Spleen (tissue), 11 donors: ENCODE data around the gene GKN1. TPM values are rescaled to one million over a fixed set of nuclear protein-coding genes. Genes with fewer than 3 reads are reported as not detected.

ENCODE experiments used
- DNase-seq: peaks from one replicate; pipeline ENCODE4 v3.0.0-alpha.2; 2020
- H3K27ac ChIP-seq, 8 donors: fragments of 200-600 bp; sonication (generic) in 7 of 8; 1 replicate in 4 of 8; 2 replicates in 4 of 8; pipeline versions ENCODE4 v1.5.0 to v1.8.0; 2016 to 2021; ENCODE audit warnings: inconsistent platforms in 4 of 8, mild to moderate bottlenecking in 4 of 8, moderate library complexity in 1 of 8
- H3K27me3 ChIP-seq, 7 donors: fragments of 200-600 bp; sonication (generic) in 6 of 7; replicated peaks in 1 of 7; 1 replicate in 4 of 7; 2 replicates in 3 of 7; pipeline versions ENCODE4 v1.5.0 to v1.8.0; 2016 to 2021; ENCODE audit warnings: inconsistent platforms in 3 of 7, mild to moderate bottlenecking in 1 of 7
- H3K36me3 ChIP-seq, 6 donors: fragments of 200-600 bp; sonication (generic) in 5 of 6; 1 replicate in 4 of 6; 2 replicates in 2 of 6; pipeline versions ENCODE4 v1.5.0 to v1.8.0; 2016 to 2021; ENCODE audit warnings: inconsistent platforms in 2 of 6
- H3K4me1 ChIP-seq, 6 donors: fragments of 200-600 bp; sonication (generic) in 5 of 6; 1 replicate in 3 of 6; 2 replicates in 3 of 6; pipeline versions ENCODE4 v1.5.0 to v1.8.0; 2016 to 2021; ENCODE audit warnings: inconsistent platforms in 3 of 6
- H3K4me3 ChIP-seq, 8 donors: fragments of 200-600 bp; sonication (generic) in 7 of 8; 1 replicate in 4 of 8; 2 replicates in 4 of 8; pipeline versions ENCODE4 v1.5.0 to v1.8.0; 2016 to 2021; ENCODE audit warnings: inconsistent platforms in 4 of 8, mild to moderate bottlenecking in 4 of 8, moderate library complexity in 2 of 8
- H3K9me3 ChIP-seq, 8 donors: fragments of 200-600 bp; sonication (generic) in 7 of 8; 1 replicate in 4 of 8; 2 replicates in 4 of 8; pipeline versions ENCODE4 v1.5.0 to v1.8.0; 2016 to 2021; ENCODE audit warnings: inconsistent platforms in 4 of 8
- POLR2A ChIP-seq, 3 donors: fragments of 450-650 bp; IDR thresholded peaks; one replicate each; pipeline ENCODE4 v1.5.1; 2017; ENCODE audit warnings: antibody characterized with exemption in 3 of 3, mild to moderate bottlenecking in 1 of 3
- POLR2AphosphoS5 ChIP-seq, 3 donors: sonication (generic); formaldehyde crosslinking; IDR thresholded peaks; one replicate each; pipeline ENCODE4 v1.5.1; 2017; ENCODE audit warnings: antibody characterized with exemption in 3 of 3
- WGBS, 5 donors: extraction: QIAGEN DNeasy Blood & Tissue Kit in 3 of 5; methylation state at CpG; one replicate each; pipeline versions ENCODE4 v1.1.5 to v1.1.7; 2013 to 2018; 5-methylcytosine and 5-hydroxymethylcytosine counted together
- intact Hi-C: fragments of 100-400 bp; cut with DNase I; formaldehyde crosslinking; loops from one replicate; pipeline ENCODE4 v1.15.0; 2023; ENCODE audit warnings: low total_unique reads
- polyA plus RNA-seq, 3 donors: library from polyadenylated mRNA; stranded (reverse); fragments of 200-250 nt; gene quantifications; one replicate each; pipeline ENCODE4 v1.2.1, GENCODE V29; 2013
- total RNA-seq, 7 donors: library from RNA; depleted of rRNA in 3 of 7; stranded (reverse); fragments of >200 nt in 3 of 7; fragmentation: NEBNext Ultra II Directional in 4 of 7; extraction: Animal tissue kit (Norgen Biotek cat#: 25700) in 4 of 7; gene quantifications; one replicate each; pipeline versions ENCODE4 v1.1.0 to v1.2.1, GENCODE V29; 2016 to 2021
- TF ChIP-seq, protein P1 (sequence below), 11 experiments: fragments of 200-600 bp in 7 of 11; fragments of 450-650 bp in 4 of 11; sonication (generic) in 4 of 11; IDR thresholded peaks in 8 of 11; conservative IDR thresholded peaks in 3 of 11; 1 replicate in 7 of 11; 2 replicates in 4 of 11; pipeline versions ENCODE4 v1.4.0 to v1.8.0; 2016 to 2021; ENCODE audit warnings: antibody characterized with exemption in 11 of 11, inconsistent platforms in 4 of 11, mild to moderate bottlenecking in 1 of 11
- donor health status: healthy with polysubstance abuse.
- donor health status: DM: no; HTN: no; CAD: no; lungs with moderate emphysema.
- donor health status: DM: no; HTN: no; CAD: no.
- donor health status: Bipolar disorder and iron deficiency.
- donor health status: healthy.
- donor health status: DM: no; HTN: no; CAD: no.
- donor health status: DM: yes; HTN: yes; CAD: no.

The GKN1 gene
- total and polyA plus RNA-seq, 10 donors: 0.28 TPM; not detected in 9

- intact Hi-C loops: no loop called here
- Histone ChIP-seq H3K4me3 (no peak overlapping the region), H3K27me3 (no peaks in the 10 kb centered on the region), H3K27ac (no peak overlapping the region), H3K9me3 (no peaks in the 10 kb centered on the region), H3K36me3 (no peaks in the 10 kb centered on the region), H3K4me1 (no peaks in the 10 kb centered on the region)
- TF ChIP-seq POLR2AphosphoS5 (IDR thresholded peaks at IDR 0.05): no peak
- TF ChIP-seq, protein P1, sequence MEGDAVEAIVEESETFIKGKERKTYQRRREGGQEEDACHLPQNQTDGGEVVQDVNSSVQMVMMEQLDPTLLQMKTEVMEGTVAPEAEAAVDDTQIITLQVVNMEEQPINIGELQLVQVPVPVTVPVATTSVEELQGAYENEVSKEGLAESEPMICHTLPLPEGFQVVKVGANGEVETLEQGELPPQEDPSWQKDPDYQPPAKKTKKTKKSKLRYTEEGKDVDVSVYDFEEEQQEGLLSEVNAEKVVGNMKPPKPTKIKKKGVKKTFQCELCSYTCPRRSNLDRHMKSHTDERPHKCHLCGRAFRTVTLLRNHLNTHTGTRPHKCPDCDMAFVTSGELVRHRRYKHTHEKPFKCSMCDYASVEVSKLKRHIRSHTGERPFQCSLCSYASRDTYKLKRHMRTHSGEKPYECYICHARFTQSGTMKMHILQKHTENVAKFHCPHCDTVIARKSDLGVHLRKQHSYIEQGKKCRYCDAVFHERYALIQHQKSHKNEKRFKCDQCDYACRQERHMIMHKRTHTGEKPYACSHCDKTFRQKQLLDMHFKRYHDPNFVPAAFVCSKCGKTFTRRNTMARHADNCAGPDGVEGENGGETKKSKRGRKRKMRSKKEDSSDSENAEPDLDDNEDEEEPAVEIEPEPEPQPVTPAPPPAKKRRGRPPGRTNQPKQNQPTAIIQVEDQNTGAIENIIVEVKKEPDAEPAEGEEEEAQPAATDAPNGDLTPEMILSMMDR (IDR thresholded peaks at IDR 0.05 in 8 of 11, conservative IDR thresholded peaks at IDR 0.05 in 3 of 11): no peak
- no peak for TF ChIP-seq POLR2A (IDR thresholded peaks at IDR 0.05)
- WGBS, 5 donors: 53 to 82% (median 68%) methylated on average over 3 of the region's 3 CpGs
- DNase-seq: no peak
Measured at GRCh38 chr2:68992933-68993332, 18.5 kb downstream of the GKN1 start.

DNA sequence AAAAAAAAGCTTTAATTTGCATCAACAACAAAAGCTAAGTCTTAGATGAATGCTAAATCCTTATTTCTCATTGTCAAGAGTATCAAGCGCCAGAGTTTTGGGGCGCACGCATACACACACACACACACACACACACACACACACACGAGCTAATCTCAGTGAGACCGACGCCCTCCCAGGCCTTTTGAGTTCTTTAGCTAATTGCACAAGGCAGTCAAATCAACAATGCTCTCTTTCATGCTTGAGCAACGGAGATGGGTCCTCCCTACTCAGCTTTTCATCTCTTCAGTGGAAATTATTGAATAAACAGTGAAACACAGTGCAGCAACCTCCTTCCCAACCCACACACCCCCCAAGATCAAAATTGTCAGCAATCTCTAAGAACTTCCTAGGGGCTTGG, 19.2 kb downstream of the GKN1 start:
- Histone ChIP-seq H3K9me3 (no peaks in the 10 kb centered on the region), H3K27ac (no peak overlapping the region), H3K4me3 (no peak overlapping the region), H3K4me1 (no peaks in the 10 kb centered on the region), H3K36me3 (no peaks in the 10 kb centered on the region), H3K27me3 (no peaks in the 10 kb centered on the region)
- no peak for DNase-seq
- WGBS, 5 donors: 83 to 93% (median 91%) methylated on average over 7 of the region's 7 CpGs
- intact Hi-C loops: no loop called here
- TF ChIP-seq POLR2AphosphoS5 (IDR thresholded peaks at IDR 0.05) (no peak), POLR2A (IDR thresholded peaks at IDR 0.05) (no peak)

DNA sequence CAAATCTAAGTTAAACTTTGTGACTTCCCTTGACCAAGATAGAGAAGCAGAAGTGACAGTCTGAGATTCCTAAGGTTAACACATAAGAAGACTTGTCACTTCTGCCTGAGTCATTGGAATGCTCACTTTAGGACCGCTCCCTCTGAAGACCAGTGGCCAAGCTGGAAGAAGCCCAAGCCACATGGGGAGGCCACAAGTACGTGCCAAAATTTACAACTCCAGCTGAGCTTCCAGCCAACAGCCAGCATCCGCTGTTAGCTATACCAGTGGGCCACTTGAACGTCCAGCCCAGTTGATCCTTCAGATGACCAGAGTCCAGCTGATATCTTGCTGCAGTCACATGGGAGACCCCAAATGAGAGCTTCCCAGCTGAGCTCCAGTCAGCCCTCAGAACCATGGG, 20.4 kb downstream of the GKN1 start:
- intact Hi-C loops: no loop called here
- TF ChIP-seq POLR2A (IDR thresholded peaks at IDR 0.05) (no peak), POLR2AphosphoS5 (IDR thresholded peaks at IDR 0.05) (no peak)
- TF ChIP-seq, protein P1 (IDR thresholded peaks at IDR 0.05 in 8 of 11, conservative IDR thresholded peaks at IDR 0.05 in 3 of 11): no peak
- 66 to 76% (median 73%) methylated on average over 3 to 4 of the region's 4 CpGs for WGBS, 5 donors
- Histone ChIP-seq H3K9me3 (no peaks in the 10 kb centered on the region), H3K4me3 (no peak overlapping the region), H3K27me3 (no peaks in the 10 kb centered on the region), H3K4me1 (no peaks in the 10 kb centered on the region), H3K36me3 (no peaks in the 10 kb centered on the region), H3K27ac (no peak overlapping the region)
- DNase-seq: no peak

DNA sequence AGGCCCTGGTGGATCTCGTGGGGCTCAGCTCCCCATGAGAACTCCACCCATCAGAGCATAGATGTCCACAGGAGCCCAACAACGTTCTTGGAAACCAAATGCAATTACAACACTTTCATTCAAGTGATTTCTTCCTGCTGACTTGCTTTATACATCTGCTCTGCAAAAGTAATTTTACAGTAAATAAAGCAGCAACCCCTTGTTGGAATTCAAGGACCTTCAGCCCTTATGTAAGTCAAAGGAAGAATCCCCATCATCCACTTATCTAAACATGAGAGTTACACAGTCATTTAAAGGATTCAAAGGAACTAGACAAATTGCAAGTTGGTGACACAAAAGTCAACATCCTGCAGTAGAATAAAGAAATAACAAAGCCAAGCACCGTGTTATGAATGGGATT, 21.5 kb downstream of the GKN1 start:
- 33 to 69% (median 45%) methylated on average over 3 of the region's 3 CpGs for WGBS, 5 donors
- peaks cover 0 to 4% (median 0%) of the 10 kb centered on the region in 8 donors for H3K9me3 ChIP-seq

More for the DNA sequence above, 21.5 kb downstream of the GKN1 start:
- Histone ChIP-seq H3K27me3 (no peaks in the 10 kb centered on the region), H3K36me3 (no peaks in the 10 kb centered on the region), H3K4me1 (no peaks in the 10 kb centered on the region), H3K4me3 (no peak overlapping the region), H3K27ac (no peak overlapping the region)
- DNase-seq: no peak
- intact Hi-C loops: no loop called here
- no peak for TF ChIP-seq POLR2AphosphoS5 (IDR thresholded peaks at IDR 0.05)
- TF ChIP-seq POLR2A (IDR thresholded peaks at IDR 0.05): no peak
- TF ChIP-seq, protein P1 (IDR thresholded peaks at IDR 0.05 in 8 of 11, conservative IDR thresholded peaks at IDR 0.05 in 3 of 11): no peak
